ENCODE measurements around the gene MYBPHL. TPM values are rescaled to one million over a fixed set of nuclear protein-coding genes. Genes with fewer than 3 reads are reported as not detected.

The MYBPHL gene
- total RNA-seq, 1 donor from 2014 or later, result 0.29 TPM

DNA sequence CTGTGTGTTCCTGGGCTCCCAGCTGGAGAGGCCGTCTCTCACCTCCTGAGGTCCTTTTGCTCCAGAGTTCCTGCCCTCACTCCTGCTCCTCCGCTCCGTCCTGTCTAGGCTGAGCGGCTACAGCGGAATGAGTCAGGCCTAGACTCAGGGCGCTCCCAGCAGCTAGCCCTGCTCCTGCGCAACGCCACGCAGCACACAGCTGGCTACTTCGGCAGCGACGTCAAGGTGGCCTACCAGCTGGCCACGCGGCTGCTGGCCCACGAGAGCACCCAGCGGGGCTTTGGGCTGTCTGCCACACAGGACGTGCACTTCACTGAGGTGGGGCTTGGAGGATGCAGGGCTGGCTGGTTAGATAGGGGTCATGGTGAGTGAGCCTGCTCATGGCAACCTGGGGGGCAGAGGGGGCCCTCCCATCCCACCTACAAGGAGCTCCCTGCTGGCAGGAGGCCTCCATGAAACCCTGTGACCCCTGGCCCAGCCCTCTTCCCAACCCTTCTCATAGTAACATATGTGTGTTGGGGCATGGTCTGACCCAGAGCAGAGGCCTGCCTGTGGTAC, 39.0 kb downstream of the MYBPHL start:
- TF ChIP-seq, protein P1, sequence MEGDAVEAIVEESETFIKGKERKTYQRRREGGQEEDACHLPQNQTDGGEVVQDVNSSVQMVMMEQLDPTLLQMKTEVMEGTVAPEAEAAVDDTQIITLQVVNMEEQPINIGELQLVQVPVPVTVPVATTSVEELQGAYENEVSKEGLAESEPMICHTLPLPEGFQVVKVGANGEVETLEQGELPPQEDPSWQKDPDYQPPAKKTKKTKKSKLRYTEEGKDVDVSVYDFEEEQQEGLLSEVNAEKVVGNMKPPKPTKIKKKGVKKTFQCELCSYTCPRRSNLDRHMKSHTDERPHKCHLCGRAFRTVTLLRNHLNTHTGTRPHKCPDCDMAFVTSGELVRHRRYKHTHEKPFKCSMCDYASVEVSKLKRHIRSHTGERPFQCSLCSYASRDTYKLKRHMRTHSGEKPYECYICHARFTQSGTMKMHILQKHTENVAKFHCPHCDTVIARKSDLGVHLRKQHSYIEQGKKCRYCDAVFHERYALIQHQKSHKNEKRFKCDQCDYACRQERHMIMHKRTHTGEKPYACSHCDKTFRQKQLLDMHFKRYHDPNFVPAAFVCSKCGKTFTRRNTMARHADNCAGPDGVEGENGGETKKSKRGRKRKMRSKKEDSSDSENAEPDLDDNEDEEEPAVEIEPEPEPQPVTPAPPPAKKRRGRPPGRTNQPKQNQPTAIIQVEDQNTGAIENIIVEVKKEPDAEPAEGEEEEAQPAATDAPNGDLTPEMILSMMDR (IDR thresholded peaks at IDR 0.05; ENCODE audit: unreplicated experiment), result no peak
- H3K4me3 Mint-ChIP-seq (ENCODE audit: low read depth), result no peak overlapping the region
- peaks cover 16% of the 10 kb centered on the region for H3K36me3 Mint-ChIP-seq (ENCODE audit: insufficient read depth)
- no peak for DNase-seq (ENCODE audit: low spot score, unreplicated experiment)
- no peaks in the 10 kb centered on the region for H3K27me3 Mint-ChIP-seq
- H3K9me3 Mint-ChIP-seq (ENCODE audit: low read depth), result no peaks in the 10 kb centered on the region
- peak overlapping the region; percentile 49 for H3K27ac Mint-ChIP-seq
- H3K4me1 Mint-ChIP-seq (ENCODE audit: low read depth), result no peaks in the 10 kb centered on the region

DNA sequence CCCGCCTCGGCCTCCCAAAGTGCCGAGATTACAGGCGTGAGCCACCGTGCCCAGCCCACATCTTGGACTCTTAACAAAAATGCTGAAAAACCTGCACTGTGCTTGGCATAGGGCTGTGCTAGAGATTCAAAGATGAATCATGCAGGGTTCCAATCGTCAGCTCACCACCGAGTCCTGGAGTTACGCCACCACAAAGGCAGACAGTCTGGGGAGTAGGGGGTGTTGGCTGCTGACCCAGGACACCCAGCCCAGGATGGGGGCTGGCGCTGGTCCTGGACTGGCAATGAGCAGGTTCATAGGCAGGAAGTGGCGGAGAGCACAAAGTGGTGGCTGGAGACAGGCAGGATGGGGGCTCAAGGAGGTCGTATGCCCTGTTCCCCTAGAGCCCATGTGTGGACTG, 39.8 kb downstream of the MYBPHL start:
- Mint-ChIP-seq H3K4me3 (ENCODE audit: low read depth) (no peak overlapping the region), H3K27me3 (no peaks in the 10 kb centered on the region), H3K27ac (no peak overlapping the region), H3K4me1 (ENCODE audit: low read depth) (no peaks in the 10 kb centered on the region), H3K9me3 (ENCODE audit: low read depth) (no peaks in the 10 kb centered on the region), H3K36me3 (ENCODE audit: insufficient read depth) (peaks cover 16% of the 10 kb centered on the region)
- DNase-seq (ENCODE audit: low spot score, unreplicated experiment), result no peak
- TF ChIP-seq, protein P1 (IDR thresholded peaks at IDR 0.05; ENCODE audit: unreplicated experiment), result no peak

DNA sequence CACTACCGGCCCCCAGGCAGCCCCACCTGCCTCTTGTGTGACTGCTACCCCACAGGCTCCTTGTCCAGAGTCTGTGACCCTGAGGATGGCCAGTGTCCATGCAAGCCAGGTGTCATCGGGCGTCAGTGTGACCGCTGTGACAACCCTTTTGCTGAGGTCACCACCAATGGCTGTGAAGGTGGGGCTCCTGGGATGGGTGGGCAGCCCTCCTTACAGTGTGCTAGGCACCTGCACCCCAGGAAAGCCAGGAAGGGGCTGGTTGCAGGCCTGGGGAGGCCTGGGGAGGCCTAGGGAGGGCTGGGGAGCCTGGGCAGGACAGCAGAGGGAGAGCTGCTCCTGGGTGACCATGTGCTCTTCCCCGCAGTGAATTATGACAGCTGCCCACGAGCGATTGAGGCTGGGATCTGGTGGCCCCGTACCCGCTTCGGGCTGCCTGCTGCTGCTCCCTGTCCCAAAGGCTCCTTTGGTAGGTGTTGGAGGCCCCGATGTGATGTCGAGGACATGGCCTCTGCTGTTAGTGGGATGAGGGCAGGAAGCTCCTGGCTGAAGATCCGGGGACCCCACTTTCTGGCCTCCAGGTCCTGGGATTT, 41.0 kb downstream of the MYBPHL start:
- peaks cover 11% of the 10 kb centered on the region for H3K36me3 Mint-ChIP-seq (ENCODE audit: insufficient read depth)
- DNase-seq (ENCODE audit: low spot score, unreplicated experiment), result no peak
- no peaks in the 10 kb centered on the region for H3K4me1 Mint-ChIP-seq (ENCODE audit: low read depth)
- TF ChIP-seq, protein P1 (IDR thresholded peaks at IDR 0.05; ENCODE audit: unreplicated experiment), result no peak
- no peaks in the 10 kb centered on the region for H3K9me3 Mint-ChIP-seq (ENCODE audit: low read depth)
- H3K27ac Mint-ChIP-seq, result no peak overlapping the region
- H3K27me3 Mint-ChIP-seq, result no peaks in the 10 kb centered on the region
- H3K4me3 Mint-ChIP-seq (ENCODE audit: low read depth), result no peak overlapping the region

DNA sequence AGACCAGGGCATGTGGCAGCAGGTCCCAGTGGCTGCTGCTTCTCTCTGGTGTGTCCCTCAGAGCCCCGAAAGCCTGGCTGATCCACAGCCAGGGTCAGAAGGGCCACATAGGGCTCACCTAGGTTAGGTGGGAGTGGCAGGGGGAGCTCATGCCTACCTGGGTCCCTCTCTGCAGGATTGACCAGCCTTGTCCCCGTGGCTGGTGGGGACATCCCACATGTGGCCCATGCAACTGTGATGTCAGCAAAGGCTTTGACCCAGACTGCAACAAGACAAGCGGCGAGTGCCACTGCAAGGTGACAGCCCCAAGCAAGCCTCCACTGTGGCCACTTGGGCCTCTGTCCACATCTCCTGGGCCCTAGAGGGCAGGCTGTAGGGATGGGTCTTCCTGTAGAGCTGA, 41.8 kb downstream of the MYBPHL start:
- H3K4me1 Mint-ChIP-seq (ENCODE audit: low read depth), result no peaks in the 10 kb centered on the region
- H3K27ac Mint-ChIP-seq, result no peak overlapping the region
- no peaks in the 10 kb centered on the region for H3K9me3 Mint-ChIP-seq (ENCODE audit: low read depth)
- no peak for DNase-seq (ENCODE audit: low spot score, unreplicated experiment)
- H3K4me3 Mint-ChIP-seq (ENCODE audit: low read depth), result no peak overlapping the region
- TF ChIP-seq, protein P1 (IDR thresholded peaks at IDR 0.05; ENCODE audit: unreplicated experiment), result no peak
- peaks cover 9% of the 10 kb centered on the region for H3K36me3 Mint-ChIP-seq (ENCODE audit: insufficient read depth)
- H3K27me3 Mint-ChIP-seq, result no peaks in the 10 kb centered on the region

DNA sequence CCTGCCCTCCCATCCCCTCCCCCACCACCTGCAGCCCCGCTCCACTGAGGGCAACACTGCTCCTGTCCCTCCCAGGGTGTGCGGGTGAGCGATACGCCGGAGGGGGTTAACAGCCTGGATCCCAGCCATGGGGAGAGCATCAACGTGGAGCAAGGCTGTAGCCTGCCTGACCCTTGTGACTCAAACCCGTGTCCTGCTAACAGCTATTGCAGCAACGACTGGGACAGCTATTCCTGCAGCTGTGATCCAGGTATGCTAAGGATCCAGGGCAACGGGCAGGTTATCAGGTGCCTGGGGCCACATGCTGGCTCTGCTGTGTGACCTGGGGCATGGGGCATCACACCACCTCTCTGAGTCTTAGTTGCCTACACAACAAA, 42.4 kb downstream of the MYBPHL start:
- DNase-seq (ENCODE audit: low spot score, unreplicated experiment), result no peak
- Mint-ChIP-seq H3K4me1 (ENCODE audit: low read depth) (peaks cover 2% of the 10 kb centered on the region), H3K9me3 (ENCODE audit: low read depth) (no peaks in the 10 kb centered on the region), H3K27ac (no peak overlapping the region), H3K36me3 (ENCODE audit: insufficient read depth) (peaks cover 8% of the 10 kb centered on the region), H3K27me3 (no peaks in the 10 kb centered on the region), H3K4me3 (ENCODE audit: low read depth) (no peak overlapping the region)
- TF ChIP-seq, protein P1 (IDR thresholded peaks at IDR 0.05; ENCODE audit: unreplicated experiment), result no peak
